HepG2 (cell line): Measurements from ENCODE around the gene SRSF10. TPM values are rescaled to one million over a fixed set of nuclear protein-coding genes. Genes with fewer than 3 reads are reported as not detected.

Experiments used
- ATAC-seq: fragments of 200-7000 bp; cut with Tn5 transposase; 3 replicates; pipeline ENCODE4 v1.9.1; 2020; ENCODE audit warnings: mild to moderate bottlenecking, moderate library complexity
- BruUV-seq: library from RNA; stranded (reverse); fragments of 400-500 nt; replicated peaks from 2 replicates; lab custom pipeline; 2021; lab: Mats Ljungman, UMichigan
- CTCF ChIA-PET: fragments of 300-600 bp; formaldehyde crosslinking; extraction: SDS; loops from one replicate; lab custom pipeline; 2021; ENCODE audit warnings: low total read pairs, inconsistent platforms, low intra/inter-chr PET ratio; lab: Yijun Ruan, JAX
- POLR2A ChIA-PET: fragments of 350-600 bp; sonication (Branson Sonifier 250); formaldehyde crosslinking; loops from one replicate; lab custom pipeline; 2020; ENCODE audit warnings: antibody characterized with exemption, inconsistent platforms; lab: Yijun Ruan, JAX
- DNase-seq: peaks from one replicate; pipeline ENCODE4 v3.0.0-alpha.2; 2015; ENCODE audit warnings: low spot score
- FAIRE-seq: peaks from 3 replicates; lab custom pipeline; 2011; peaks lifted over from hg19 to GRCh38; lab: Jason Lieb, UNC
- H2AFZ ChIP-seq: one replicate; pipeline ENCODE4 v1.6.1; 2011; ENCODE audit warnings: low read length, inconsistent platforms
- H3K27ac ChIP-seq: fragments of 300-600 bp; 3 replicates; pipeline ENCODE4 v1.8.0; 2011; ENCODE audit warnings: mixed run types, mild to moderate bottlenecking, mixed read lengths, low read length, inconsistent platforms; ENCODE audit not compliant: insufficient read depth; ENCODE audit errors: extremely low read length
- H3K27me3 ChIP-seq, 2 experiments: fragments of 200-600 bp in 1 of 2; 2 replicates in 1 of 2; 3 replicates in 1 of 2; pipeline versions ENCODE4 v1.6.0 to v1.8.0; 2011; ENCODE audit warnings: low read length in 2 of 2, mild to moderate bottlenecking in 2 of 2, moderate library complexity in 2 of 2, inconsistent platforms in 1 of 2; ENCODE audit not compliant: insufficient read depth in 2 of 2, control insufficient read depth in 1 of 2
- H3K36me3 ChIP-seq, 2 experiments: fragments of 200-600 bp in 1 of 2; replicated peaks in 1 of 2; 2 replicates in 1 of 2; 3 replicates in 1 of 2; pipeline versions ENCODE4 v1.5.1 to v1.8.0; 2011; ENCODE audit warnings: low read length in 2 of 2, inconsistent platforms in 1 of 2; ENCODE audit not compliant: insufficient read depth in 2 of 2, control insufficient read depth in 1 of 2
- H3K4me1 ChIP-seq: 2 replicates; pipeline ENCODE4 v1.5.1; 2012; ENCODE audit warnings: low read length, inconsistent platforms; ENCODE audit not compliant: insufficient read depth
- H3K4me2 ChIP-seq: 2 replicates; pipeline ENCODE4 v1.6.0; 2011; ENCODE audit warnings: low read depth, low read length, inconsistent platforms
- H3K4me3 ChIP-seq, 3 experiments: fragments of 200-600 bp in 1 of 3; sonication (generic), shearing (Covaris generic) in 1 of 3; replicated peaks in 1 of 3; 2 replicates each; pipeline ENCODE4 v1.5.1; 2011 to 2016; ENCODE audit warnings: low read length in 3 of 3, inconsistent platforms in 2 of 3, low read depth in 2 of 3, mild to moderate bottlenecking in 2 of 3, control low read depth in 1 of 3, mixed read lengths in 1 of 3; ENCODE audit not compliant: insufficient read depth in 1 of 3
- H3K79me2 ChIP-seq: one replicate; pipeline ENCODE4 v1.6.1; 2011; ENCODE audit warnings: low read length, inconsistent platforms; ENCODE audit not compliant: insufficient read depth
- H3K9ac ChIP-seq: 2 replicates; pipeline ENCODE4 v1.6.0; 2011; ENCODE audit warnings: mild to moderate bottlenecking, low read depth, low read length, inconsistent platforms; ENCODE audit not compliant: insufficient read depth
- H3K9me3 ChIP-seq: 2 replicates; pipeline ENCODE4 v1.5.1; 2012; ENCODE audit warnings: mild to moderate bottlenecking, low read length
- H4K20me1 ChIP-seq: 2 replicates; pipeline ENCODE4 v1.6.0; 2011; ENCODE audit warnings: inconsistent platforms, mild to moderate bottlenecking, low read length, moderate library complexity; ENCODE audit not compliant: insufficient read depth
- HNRNPLL ChIP-seq: fragments of 200-400 bp; formaldehyde crosslinking; IDR thresholded peaks from 2 replicates; pipeline ENCODE4 v1.6.1; 2017; ENCODE audit warnings: mild to moderate bottlenecking, low read depth, low read length; ENCODE audit not compliant: poor library complexity, severe bottlenecking
- SNRNP70 ChIP-seq: fragments of 200-400 bp; formaldehyde crosslinking; IDR thresholded peaks from 2 replicates; pipeline ENCODE4 v1.6.1; 2017; ENCODE audit warnings: mild to moderate bottlenecking, low read depth, low read length, moderate library complexity
- ZEB1 ChIP-seq: IDR thresholded peaks from 2 replicates; pipeline ENCODE4 v1.6.1; 2012; ENCODE audit warnings: mild to moderate bottlenecking, low read depth, inconsistent platforms; ENCODE audit not compliant: insufficient replicate concordance
- ZSCAN29 ChIP-seq: sonication (generic); formaldehyde crosslinking; conservative IDR thresholded peaks from 2 replicates; pipeline ENCODE4 v1.4.0; 2020; ENCODE audit warnings: mild to moderate bottlenecking, missing genetic modification reagents
- WGBS: methylation state at CpG from one replicate; pipeline ENCODE4 v1.1.6; 2017; ENCODE audit warnings: low lambda C conversion rate; 5-methylcytosine and 5-hydroxymethylcytosine counted together
- in situ Hi-C: cut with HindIII; loops from 2 replicates; pipeline ENCODE4 v1.10.0; 2017; ENCODE audit warnings: low pct_unique_long_range_greater_than_20kb; ENCODE audit not compliant: extremely low pct_ligation_motif_present
- intact Hi-C: fragments of 100-400 bp; cut with micrococcal nuclease; formaldehyde crosslinking; loops from one replicate; pipeline ENCODE4 v1.10.0; 2022; ENCODE audit not compliant: unreplicated experiment
- polyA plus RNA-seq, 8 experiments: library from polyadenylated mRNA; depleted of rRNA in 3 of 8; stranded (reverse) in 7 of 8; unstranded in 1 of 8; fragments of >200 nt; fragmentation: Illumina TruSeq in 4 of 8; extraction: Trizol in 4 of 8; gene quantifications; 2 replicates each; pipeline versions ENCODE4 v1.2.1 to v1.2.3, GENCODE V29; 2011 to 2016; ENCODE audit warnings: low read depth in 4 of 8, missing spikeins in 1 of 8, mixed read lengths in 1 of 8; ENCODE audit not compliant: insufficient read depth in 1 of 8
- total RNA-seq, 5 experiments: library from RNA; depleted of rRNA; stranded (reverse); fragments of >200 nt; fragmentation: Illumina TruSeq; extraction: Trizol; gene quantifications; 2 replicates each; pipeline ENCODE4 v1.2.3, GENCODE V29; 2016; ENCODE audit warnings: low read depth in 1 of 5
- TF ChIP-seq, protein P1 (sequence below): sonication (generic); formaldehyde crosslinking; IDR thresholded peaks from 2 replicates; pipeline ENCODE4 v1.4.0; 2020; ENCODE audit warnings: mild to moderate bottlenecking, missing genetic modification reagents

Gene SRSF10
- total and polyA plus RNA-seq, 2 of the 13 experiments (the other 11 are each of a cell fraction or from before 2014, with no cell fraction given) = 126 to 186 TPM

DNA sequence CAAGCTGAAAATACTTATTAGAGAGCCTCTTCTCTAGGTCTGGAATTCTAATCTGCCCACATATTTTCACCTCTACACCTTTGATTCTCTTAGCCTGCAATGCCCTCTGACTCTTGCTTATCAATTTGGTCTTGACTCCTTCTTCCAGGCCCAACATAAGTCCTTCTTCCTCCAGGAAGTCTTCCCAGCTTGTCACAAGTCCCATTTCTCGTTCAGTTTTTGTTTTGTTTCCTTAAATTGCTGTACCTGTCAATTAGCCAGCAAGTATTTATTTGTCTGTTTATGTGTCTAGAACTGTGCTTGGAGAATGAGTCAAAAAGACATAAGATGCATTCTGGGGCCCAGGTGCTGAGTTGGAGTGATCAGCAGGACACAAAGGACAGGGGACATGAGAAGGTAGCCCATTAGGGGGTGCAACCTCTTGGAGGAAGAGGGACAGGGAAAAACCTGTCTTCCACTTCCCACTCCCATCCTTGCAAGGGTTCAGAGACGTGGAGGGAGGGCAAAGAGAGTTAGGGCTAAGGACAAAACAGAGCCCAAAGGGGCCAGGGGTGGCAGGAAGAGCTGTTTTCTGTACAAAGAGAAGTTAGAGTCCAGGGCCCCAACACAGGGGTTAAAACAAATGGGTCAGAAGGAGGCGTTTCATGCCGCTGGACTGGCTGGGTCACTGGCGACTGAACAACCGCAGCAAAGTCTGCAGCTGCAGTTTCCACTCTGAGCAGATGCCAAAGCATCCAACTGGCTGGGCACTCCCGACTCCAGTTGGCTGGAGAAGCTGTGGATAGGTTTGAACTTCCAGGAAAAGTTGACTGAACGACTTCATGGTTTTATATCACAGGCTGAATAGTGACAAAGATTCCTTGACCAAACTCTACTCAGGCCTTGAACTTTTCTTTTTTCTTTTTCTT is 56.3 kb downstream of the SRSF10 start:
- ChIA-PET CTCF (no interaction called here), POLR2A (no interaction called here)
- no TSS peak for BruUV-seq
- Histone ChIP-seq H3K79me2 (no peaks in the 10 kb centered on the region), H4K20me1 (no peaks in the 10 kb centered on the region), H3K9me3 (no peaks in the 10 kb centered on the region), H2AFZ (no peak overlapping the region), H3K4me2 (no peak overlapping the region), H3K27ac (no peak overlapping the region), H3K4me3 (no peak overlapping the region), H3K27me3 (peaks cover 0 to 14% of the 10 kb centered on the region in 2 experiments; a peak in 3 of 5 replicates), H3K9ac (no peak overlapping the region), H3K36me3 (no peaks in the 10 kb centered on the region), H3K4me1 (peaks cover 28% of the 10 kb centered on the region)
- WGBS = 5% methylated on average over 8 of the region's 8 CpGs
- no peak for DNase-seq
- intact Hi-C loops (no loop called here), in situ Hi-C loops (no loop called here)
- TF ChIP-seq, protein P1, sequence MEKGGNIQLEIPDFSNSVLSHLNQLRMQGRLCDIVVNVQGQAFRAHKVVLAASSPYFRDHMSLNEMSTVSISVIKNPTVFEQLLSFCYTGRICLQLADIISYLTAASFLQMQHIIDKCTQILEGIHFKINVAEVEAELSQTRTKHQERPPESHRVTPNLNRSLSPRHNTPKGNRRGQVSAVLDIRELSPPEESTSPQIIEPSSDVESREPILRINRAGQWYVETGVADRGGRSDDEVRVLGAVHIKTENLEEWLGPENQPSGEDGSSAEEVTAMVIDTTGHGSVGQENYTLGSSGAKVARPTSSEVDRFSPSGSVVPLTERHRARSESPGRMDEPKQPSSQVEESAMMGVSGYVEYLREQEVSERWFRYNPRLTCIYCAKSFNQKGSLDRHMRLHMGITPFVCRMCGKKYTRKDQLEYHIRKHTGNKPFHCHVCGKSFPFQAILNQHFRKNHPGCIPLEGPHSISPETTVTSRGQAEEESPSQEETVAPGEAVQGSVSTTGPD = no peak
- no peak for TF ChIP-seq SNRNP70
- TF ChIP-seq ZEB1 = no peak
- TF ChIP-seq HNRNPLL = no peak
- TF ChIP-seq ZSCAN29 (CRISPR knock-in tag) = no peak
- FAIRE-seq = no peak
- no peak for ATAC-seq
